H1 (cell line): ENCODE results near the gene KCNJ18.
"Not testable (repeated sequence)": the region's sequence is repeated elsewhere in the genome, so short reads cannot be mapped to it uniquely, and the experiment has no call there.

Experiments
- BACH1 ChIP-seq: IDR thresholded peaks from 2 replicates; pipeline ENCODE4 v1.6.1; 2012; ENCODE audit warnings: low read length, improper control_type of control experiment
- EP300 ChIP-seq, 2 experiments: IDR thresholded peaks; 1 replicate in 1 of 2; 2 replicates in 1 of 2; pipeline ENCODE4 v1.6.1; 2011 to 2012; ENCODE audit warnings: low read depth in 2 of 2, low read length in 2 of 2, mild to moderate bottlenecking in 2 of 2, borderline replicate concordance in 1 of 2, inconsistent platforms in 1 of 2, moderate library complexity in 1 of 2
- EZH2 ChIP-seq: fragments of 200-600 bp; sonication (generic); IDR thresholded peaks from 2 replicates; pipeline ENCODE4 v1.7.1; 2012; ENCODE audit warnings: low read depth, mild to moderate bottlenecking, moderate library complexity, low read length, inconsistent platforms; ENCODE audit not compliant: severe bottlenecking
- FOSL1 ChIP-seq: IDR thresholded peaks from 2 replicates; pipeline ENCODE4 v1.6.1; 2011; ENCODE audit warnings: mild to moderate bottlenecking, low read depth, low read length, moderate library complexity; ENCODE audit not compliant: insufficient read depth
- JUND ChIP-seq: IDR thresholded peaks from 2 replicates; pipeline ENCODE4 v1.6.1; 2011; ENCODE audit warnings: mild to moderate bottlenecking, improper control_type of control experiment, low read length
- POLR2A ChIP-seq, 2 experiments: IDR thresholded peaks; 1 replicate in 1 of 2; 2 replicates in 1 of 2; pipeline ENCODE4 v1.6.1; 2011; ENCODE audit warnings: low read depth in 2 of 2, low read length in 2 of 2, mild to moderate bottlenecking in 2 of 2; ENCODE audit errors: control extremely low read depth in 1 of 2
- POLR2AphosphoS5 ChIP-seq: IDR thresholded peaks from 2 replicates; pipeline ENCODE4 v1.6.1; 2011; ENCODE audit warnings: low read depth, low read length
- RAD21 ChIP-seq, 2 experiments: IDR thresholded peaks in 1 of 2; conservative IDR thresholded peaks in 1 of 2; 2 replicates each; pipeline ENCODE4 v1.6.1; 2011; ENCODE audit warnings: low read depth in 2 of 2, low read length in 2 of 2, improper control_type of control experiment in 1 of 2, inconsistent platforms in 1 of 2, mild to moderate bottlenecking in 1 of 2, moderate library complexity in 1 of 2
- SRF ChIP-seq: IDR thresholded peaks from 2 replicates; pipeline ENCODE4 v1.6.1; 2011; ENCODE audit warnings: mild to moderate bottlenecking, low read depth, low read length, moderate library complexity
- TEAD4 ChIP-seq: IDR thresholded peaks from 2 replicates; pipeline ENCODE4 v1.6.1; 2012; ENCODE audit warnings: low read depth, low read length, inconsistent platforms, mixed read lengths
- ZNF274 ChIP-seq: IDR thresholded peaks from 2 replicates; pipeline ENCODE4 v1.7.0; 2012; ENCODE audit warnings: low read length, borderline replicate concordance; ENCODE audit errors: extremely low read depth
- TF ChIP-seq, protein P1 (sequence below), 3 experiments: IDR thresholded peaks; 1 replicate in 2 of 3; 2 replicates in 1 of 3; pipeline versions ENCODE4 v1.5.1 to v1.6.1; 2011; ENCODE audit warnings: low read length in 3 of 3, mild to moderate bottlenecking in 3 of 3, inconsistent platforms in 2 of 3, low read depth in 1 of 3, moderate library complexity in 1 of 3; ENCODE audit not compliant: insufficient read depth in 1 of 3; ENCODE audit errors: control extremely low read depth in 1 of 3

DNA sequence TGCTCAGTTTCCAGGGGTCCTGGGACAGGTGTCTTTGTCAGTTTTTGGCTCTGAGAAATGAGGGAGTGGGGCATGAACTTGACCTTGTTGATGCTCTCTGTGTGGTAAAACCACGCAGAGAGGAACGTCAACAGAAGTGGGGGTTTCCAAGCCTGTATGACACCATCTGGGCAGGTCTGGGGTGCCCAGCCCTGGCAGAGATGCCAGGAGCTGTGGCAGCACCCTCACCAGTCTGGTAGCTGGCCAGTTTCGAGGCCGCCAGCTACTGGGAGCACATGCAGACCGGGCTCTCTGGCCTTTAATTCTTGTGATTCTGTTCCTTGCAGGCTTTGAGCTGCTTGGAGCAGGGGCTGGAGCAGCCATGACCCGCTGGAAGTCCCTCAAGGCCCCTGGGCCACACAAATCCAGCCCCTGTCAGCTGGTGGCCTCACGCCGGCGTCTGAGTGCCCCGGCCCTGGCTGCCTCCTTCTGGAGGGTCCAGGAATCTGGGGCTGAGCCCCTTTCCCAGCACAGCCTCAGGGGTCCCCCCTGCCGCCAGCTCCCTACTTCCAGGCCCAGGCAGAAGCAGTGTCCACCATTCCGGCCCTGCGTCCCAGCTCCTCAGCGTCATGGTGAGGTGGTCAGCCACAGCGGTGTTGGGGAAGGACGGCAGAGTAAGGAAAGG is 7.4 kb downstream of the KCNJ18 start:
- not testable (repeated sequence) for TF ChIP-seq FOSL1; TEAD4; BACH1; EZH2; JUND; POLR2A (IDR thresholded peaks at IDR 0.05; ENCODE audit: control extremely low read depth in 1 of 2, low read depth in 2 of 2, low read length in 2 of 2); POLR2AphosphoS5; EP300 (IDR thresholded peaks at IDR 0.05; ENCODE audit: borderline replicate concordance in 1 of 2, low read depth in 2 of 2, low read length in 2 of 2); RAD21 (IDR thresholded peaks at IDR 0.05 in 1 of 2, conservative IDR thresholded peaks at IDR 0.05 in 1 of 2; ENCODE audit: low read depth in 2 of 2, low read length in 2 of 2); SRF; ZNF274
- TF ChIP-seq, protein P1, sequence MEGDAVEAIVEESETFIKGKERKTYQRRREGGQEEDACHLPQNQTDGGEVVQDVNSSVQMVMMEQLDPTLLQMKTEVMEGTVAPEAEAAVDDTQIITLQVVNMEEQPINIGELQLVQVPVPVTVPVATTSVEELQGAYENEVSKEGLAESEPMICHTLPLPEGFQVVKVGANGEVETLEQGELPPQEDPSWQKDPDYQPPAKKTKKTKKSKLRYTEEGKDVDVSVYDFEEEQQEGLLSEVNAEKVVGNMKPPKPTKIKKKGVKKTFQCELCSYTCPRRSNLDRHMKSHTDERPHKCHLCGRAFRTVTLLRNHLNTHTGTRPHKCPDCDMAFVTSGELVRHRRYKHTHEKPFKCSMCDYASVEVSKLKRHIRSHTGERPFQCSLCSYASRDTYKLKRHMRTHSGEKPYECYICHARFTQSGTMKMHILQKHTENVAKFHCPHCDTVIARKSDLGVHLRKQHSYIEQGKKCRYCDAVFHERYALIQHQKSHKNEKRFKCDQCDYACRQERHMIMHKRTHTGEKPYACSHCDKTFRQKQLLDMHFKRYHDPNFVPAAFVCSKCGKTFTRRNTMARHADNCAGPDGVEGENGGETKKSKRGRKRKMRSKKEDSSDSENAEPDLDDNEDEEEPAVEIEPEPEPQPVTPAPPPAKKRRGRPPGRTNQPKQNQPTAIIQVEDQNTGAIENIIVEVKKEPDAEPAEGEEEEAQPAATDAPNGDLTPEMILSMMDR (IDR thresholded peaks at IDR 0.05; ENCODE audit: control extremely low read depth in 1 of 3, insufficient read depth in 1 of 3, low read depth in 1 of 3, low read length in 3 of 3): not testable (repeated sequence)
